Measurements from ENCODE around the gene ACE. TPM values are rescaled to one million over a fixed set of nuclear protein-coding genes. Genes with fewer than 3 reads are reported as not detected.
A peak's percentile ranks its signal among the peaks of the same experiment; 100 is the strongest.

Gene ACE
- total and polyA plus RNA-seq, 4 donors, result 6.3 to 15.4 (median 11.3) TPM

- no peaks in the 10 kb centered on the region for H3K36me3 ChIP-seq (ENCODE audit: control insufficient read depth, insufficient read depth, low read length)
- no peaks in the 10 kb centered on the region for H3K4me1 ChIP-seq (ENCODE audit: control insufficient read depth, insufficient read depth, low read length)
- no peak overlapping the region for H3K4me3 ChIP-seq (ENCODE audit: low read depth, low read length)
- no peaks in the 10 kb centered on the region for H3K9me3 ChIP-seq (ENCODE audit: control insufficient read depth, insufficient read depth, low read length)
- DNase-seq (ENCODE audit: low read depth in 4 of 6, low spot score in 6 of 6), result no peak
- H3K27ac ChIP-seq (ENCODE audit: low read depth, low read length), result no peak overlapping the region
- 83% methylated on average over 10 of the region's 10 CpGs for WGBS (ENCODE audit: insufficient coverage)
- H3K27me3 ChIP-seq (ENCODE audit: control insufficient read depth, insufficient read depth, low read length), result peaks cover 2% of the 10 kb centered on the region
Measured at GRCh38 chr17:63531022-63531965, 54.4 kb downstream of the ACE start.

DNA sequence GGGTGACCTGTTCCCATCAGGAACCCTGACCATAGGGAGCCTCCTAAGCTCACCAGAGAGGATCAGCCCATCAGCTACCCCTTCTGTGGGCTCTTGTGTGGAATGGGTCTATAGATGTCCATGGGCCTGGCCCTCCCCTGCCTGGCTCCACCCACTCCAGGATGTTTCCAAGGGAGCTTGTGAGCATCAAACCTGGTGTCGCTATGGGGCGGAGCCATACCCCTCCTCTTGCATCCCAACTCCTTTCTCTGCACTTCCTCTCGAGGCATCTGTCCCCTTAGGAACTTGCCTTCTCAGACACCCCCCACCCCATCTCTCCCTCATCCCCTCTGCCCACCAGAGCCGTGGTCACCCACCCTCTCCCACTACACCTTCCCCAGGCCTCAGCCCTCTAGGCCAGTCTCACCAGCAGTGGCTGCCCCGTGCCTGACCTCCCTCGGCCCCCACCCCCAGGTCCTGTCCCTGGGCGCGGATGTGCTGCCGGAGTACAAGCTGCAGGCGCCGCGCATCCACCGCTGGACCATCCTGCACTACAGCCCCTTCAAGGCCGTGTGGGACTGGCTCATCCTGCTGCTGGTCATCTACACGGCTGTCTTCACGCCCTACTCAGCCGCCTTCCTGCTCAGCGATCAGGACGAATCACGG is 56.7 kb downstream of the ACE start:
- peaks cover 10% of the 10 kb centered on the region for H3K4me1 ChIP-seq (ENCODE audit: control insufficient read depth, insufficient read depth, low read length)
- 84% methylated on average over 20 of the region's 20 CpGs for WGBS (ENCODE audit: insufficient coverage)
- H3K4me3 ChIP-seq (ENCODE audit: low read depth, low read length), result no peak overlapping the region
- peaks cover 3% of the 10 kb centered on the region for H3K27me3 ChIP-seq (ENCODE audit: control insufficient read depth, insufficient read depth, low read length)
- H3K36me3 ChIP-seq (ENCODE audit: control insufficient read depth, insufficient read depth, low read length), result no peaks in the 10 kb centered on the region
- no peak overlapping the region for H3K27ac ChIP-seq (ENCODE audit: low read depth, low read length)
- no peaks in the 10 kb centered on the region for H3K9me3 ChIP-seq (ENCODE audit: control insufficient read depth, insufficient read depth, low read length)
- DNase-seq (ENCODE audit: low read depth in 4 of 6, low spot score in 6 of 6), result no peak

GRCh38 chr17:63534078-63534570 is 57.3 kb downstream of the ACE start:
- Histone ChIP-seq H3K9me3 (ENCODE audit: control insufficient read depth, insufficient read depth, low read length) (no peaks in the 10 kb centered on the region), H3K4me3 (ENCODE audit: low read depth, low read length) (no peak overlapping the region), H3K27ac (ENCODE audit: low read depth, low read length) (no peak overlapping the region), H3K27me3 (ENCODE audit: control insufficient read depth, insufficient read depth, low read length) (peaks cover 6% of the 10 kb centered on the region), H3K36me3 (ENCODE audit: control insufficient read depth, insufficient read depth, low read length) (no peaks in the 10 kb centered on the region), H3K4me1 (ENCODE audit: control insufficient read depth, insufficient read depth, low read length) (peaks cover 12% of the 10 kb centered on the region)
- WGBS (ENCODE audit: insufficient coverage), result 93% methylated on average over 15 of the region's 17 CpGs
- DNase-seq (ENCODE audit: low read depth in 4 of 6, low spot score in 6 of 6), result no peak

GRCh38 chr17:63534816-63535455 is 58.1 kb downstream of the ACE start:
- DNase-seq (ENCODE audit: low read depth in 4 of 6, low spot score in 6 of 6), result no peak
- Histone ChIP-seq H3K27me3 (ENCODE audit: control insufficient read depth, insufficient read depth, low read length) (peaks cover 6% of the 10 kb centered on the region), H3K36me3 (ENCODE audit: control insufficient read depth, insufficient read depth, low read length) (no peaks in the 10 kb centered on the region), H3K9me3 (ENCODE audit: control insufficient read depth, insufficient read depth, low read length) (no peaks in the 10 kb centered on the region), H3K4me3 (ENCODE audit: low read depth, low read length) (no peak overlapping the region), H3K4me1 (ENCODE audit: control insufficient read depth, insufficient read depth, low read length) (peaks cover 12% of the 10 kb centered on the region), H3K27ac (ENCODE audit: low read depth, low read length) (no peak overlapping the region)
- 90% methylated on average over 13 of the region's 13 CpGs for WGBS (ENCODE audit: insufficient coverage)

DNA sequence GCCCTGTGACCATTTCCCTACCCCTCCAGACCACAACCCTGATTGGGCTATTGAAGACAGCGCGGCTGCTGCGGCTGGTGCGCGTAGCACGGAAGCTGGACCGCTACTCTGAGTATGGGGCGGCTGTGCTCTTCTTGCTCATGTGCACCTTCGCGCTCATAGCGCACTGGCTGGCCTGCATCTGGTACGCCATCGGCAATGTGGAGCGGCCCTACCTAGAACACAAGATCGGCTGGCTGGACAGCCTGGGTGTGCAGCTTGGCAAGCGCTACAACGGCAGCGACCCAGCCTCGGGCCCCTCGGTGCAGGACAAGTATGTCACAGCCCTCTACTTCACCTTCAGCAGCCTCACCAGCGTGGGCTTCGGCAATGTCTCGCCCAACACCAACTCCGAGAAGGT is 58.8 kb downstream of the ACE start:
- peaks cover 12% of the 10 kb centered on the region for H3K4me1 ChIP-seq (ENCODE audit: control insufficient read depth, insufficient read depth, low read length)
- WGBS (ENCODE audit: insufficient coverage), result 98% methylated on average over 24 of the region's 24 CpGs
- H3K27me3 ChIP-seq (ENCODE audit: control insufficient read depth, insufficient read depth, low read length), result peaks cover 6% of the 10 kb centered on the region
- DNase-seq (ENCODE audit: low read depth in 4 of 6, low spot score in 6 of 6), result no peak
- no peaks in the 10 kb centered on the region for H3K36me3 ChIP-seq (ENCODE audit: control insufficient read depth, insufficient read depth, low read length)
- no peak overlapping the region for H3K27ac ChIP-seq (ENCODE audit: low read depth, low read length)
- H3K9me3 ChIP-seq (ENCODE audit: control insufficient read depth, insufficient read depth, low read length), result no peaks in the 10 kb centered on the region
- H3K4me3 ChIP-seq (ENCODE audit: low read depth, low read length), result no peak overlapping the region

DNA sequence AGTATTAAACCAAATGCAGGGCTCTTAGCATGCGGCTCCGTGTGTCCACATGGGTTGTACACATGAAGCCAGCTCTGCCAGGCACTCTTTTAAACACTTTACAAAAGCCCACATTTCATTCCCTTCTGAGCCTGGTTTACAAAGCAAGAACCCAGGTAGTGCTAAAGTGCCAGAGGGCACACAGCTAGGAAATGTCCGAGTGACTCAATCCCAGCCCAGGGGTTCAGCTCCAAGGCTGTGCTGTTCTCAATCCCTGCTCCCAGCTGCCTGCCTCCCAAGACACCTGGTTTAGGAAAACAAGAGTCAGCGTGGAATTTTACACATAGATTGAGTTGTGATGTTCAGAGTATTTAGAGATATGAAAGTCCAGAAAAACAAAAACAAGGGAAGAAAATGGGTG is 60.1 kb downstream of the ACE start:
- no peaks in the 10 kb centered on the region for H3K9me3 ChIP-seq (ENCODE audit: control insufficient read depth, insufficient read depth, low read length)
- peaks cover 12% of the 10 kb centered on the region for H3K4me1 ChIP-seq (ENCODE audit: control insufficient read depth, insufficient read depth, low read length)
- H3K36me3 ChIP-seq (ENCODE audit: control insufficient read depth, insufficient read depth, low read length), result no peaks in the 10 kb centered on the region
- no peak for DNase-seq (ENCODE audit: low read depth in 4 of 6, low spot score in 6 of 6)
- WGBS (ENCODE audit: insufficient coverage), result 88% methylated on average over 4 of the region's 4 CpGs
- no peak overlapping the region for H3K4me3 ChIP-seq (ENCODE audit: low read depth, low read length)
- H3K27ac ChIP-seq (ENCODE audit: low read depth, low read length), result no peak overlapping the region
- peaks cover 6% of the 10 kb centered on the region for H3K27me3 ChIP-seq (ENCODE audit: control insufficient read depth, insufficient read depth, low read length)

DNA sequence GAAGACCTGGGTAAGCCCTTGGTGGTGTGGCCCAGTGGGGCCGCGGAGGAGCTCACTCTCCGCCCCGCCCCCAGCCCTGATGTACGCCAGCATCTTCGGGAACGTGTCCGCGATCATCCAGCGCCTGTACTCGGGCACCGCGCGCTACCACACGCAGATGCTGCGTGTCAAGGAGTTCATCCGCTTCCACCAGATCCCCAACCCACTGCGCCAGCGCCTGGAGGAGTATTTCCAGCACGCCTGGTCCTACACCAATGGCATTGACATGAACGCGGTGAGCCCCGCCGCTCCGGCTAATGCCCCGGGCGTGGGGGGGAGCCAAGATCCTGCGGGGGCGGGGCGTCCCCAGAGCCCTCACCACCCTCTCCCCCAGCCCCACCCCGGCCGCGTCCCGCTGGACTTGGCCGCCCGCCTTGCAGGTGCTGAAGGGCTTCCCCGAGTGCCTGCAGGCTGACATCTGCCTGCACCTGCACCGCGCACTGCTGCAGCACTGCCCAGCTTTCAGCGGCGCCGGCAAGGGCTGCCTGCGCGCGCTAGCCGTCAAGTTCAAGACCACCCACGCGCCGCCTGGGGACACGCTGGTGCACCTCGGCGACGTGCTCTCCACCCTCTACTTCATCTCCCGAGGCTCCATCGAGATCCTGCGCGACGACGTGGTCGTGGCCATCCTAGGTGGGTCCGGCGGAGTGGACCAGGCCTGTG is 61.3 kb downstream of the ACE start:
- no peaks in the 10 kb centered on the region for H3K36me3 ChIP-seq (ENCODE audit: control insufficient read depth, insufficient read depth, low read length)
- peaks cover 6% of the 10 kb centered on the region for H3K27me3 ChIP-seq (ENCODE audit: control insufficient read depth, insufficient read depth, low read length)
- DNase-seq (ENCODE audit: low read depth in 4 of 6, low spot score in 6 of 6), result peak in 2 of 6 donors; percentile 24 to 62
- H3K9me3 ChIP-seq (ENCODE audit: control insufficient read depth, insufficient read depth, low read length), result no peaks in the 10 kb centered on the region
- peaks cover 12% of the 10 kb centered on the region for H3K4me1 ChIP-seq (ENCODE audit: control insufficient read depth, insufficient read depth, low read length)
- no peak overlapping the region for H3K4me3 ChIP-seq (ENCODE audit: low read depth, low read length)
- H3K27ac ChIP-seq (ENCODE audit: low read depth, low read length), result no peak overlapping the region
- 4% methylated on average over 52 of the region's 62 CpGs for WGBS (ENCODE audit: insufficient coverage)

DNA sequence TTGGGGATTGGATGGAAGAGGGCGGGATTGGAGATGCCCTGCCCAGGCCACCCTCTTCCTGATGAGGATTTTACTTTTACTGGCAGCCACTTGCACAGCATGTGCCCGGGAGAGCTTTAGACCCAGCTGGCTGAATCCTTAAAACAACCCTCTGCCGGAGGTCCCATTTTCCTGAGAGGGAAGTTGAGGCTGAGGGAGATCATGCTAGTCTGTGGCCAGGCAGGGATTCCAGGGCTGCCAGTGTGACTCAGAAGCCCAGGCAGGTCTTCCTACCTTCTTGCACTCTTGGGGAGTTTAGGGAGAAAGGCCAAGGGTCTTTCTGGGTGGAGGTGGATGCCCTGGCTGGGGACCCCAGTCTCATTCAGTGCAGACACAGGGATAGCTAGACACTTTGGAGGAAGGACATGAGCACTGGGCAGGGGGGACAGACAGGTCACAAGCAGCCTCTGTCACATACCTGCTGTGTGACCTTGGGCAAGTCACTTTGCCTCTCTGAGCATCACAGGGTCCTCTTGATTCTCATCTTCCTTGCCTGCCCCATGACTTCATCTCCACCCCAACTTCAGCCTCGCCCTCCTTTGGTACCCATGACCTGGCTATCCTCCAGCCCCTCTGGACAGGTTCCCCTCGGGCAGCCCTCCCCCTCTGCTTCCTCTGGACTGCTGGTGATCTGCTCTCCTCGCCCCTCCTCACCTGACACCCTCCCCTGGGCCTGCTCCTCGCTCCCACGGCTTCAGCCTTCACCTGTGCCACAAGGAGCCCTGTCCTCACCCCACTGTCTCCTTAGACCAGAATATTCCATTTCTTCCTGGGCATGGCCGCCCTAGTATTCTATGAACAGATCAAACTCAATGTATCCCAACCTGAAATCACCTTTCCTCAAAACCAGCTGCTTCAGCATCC is 62.1 kb downstream of the ACE start:
- 79% methylated on average over 8 of the region's 9 CpGs for WGBS (ENCODE audit: insufficient coverage)
- H3K27me3 ChIP-seq (ENCODE audit: control insufficient read depth, insufficient read depth, low read length), result peaks cover 6% of the 10 kb centered on the region

More for the DNA sequence above, 62.1 kb downstream of the ACE start:
- no peaks in the 10 kb centered on the region for H3K36me3 ChIP-seq (ENCODE audit: control insufficient read depth, insufficient read depth, low read length)
- no peak for DNase-seq (ENCODE audit: low read depth in 4 of 6, low spot score in 6 of 6)
- H3K4me1 ChIP-seq (ENCODE audit: control insufficient read depth, insufficient read depth, low read length), result peaks cover 12% of the 10 kb centered on the region
- H3K9me3 ChIP-seq (ENCODE audit: control insufficient read depth, insufficient read depth, low read length), result no peaks in the 10 kb centered on the region
- no peak overlapping the region for H3K27ac ChIP-seq (ENCODE audit: low read depth, low read length)
- H3K4me3 ChIP-seq (ENCODE audit: low read depth, low read length), result no peak overlapping the region
